Caco-2 (cell line): Measurements from ENCODE around the gene GMPPA. TPM values are rescaled to one million over a fixed set of nuclear protein-coding genes. Genes with fewer than 3 reads are reported as not detected.

Experiments used
- BruUV-seq: library from RNA; stranded (reverse); fragments of 400-500 nt; replicated peaks from 2 replicates; lab custom pipeline; 2021; lab: Mats Ljungman, UMichigan
- CTCF ChIA-PET: fragments of 300-600 bp; sonication (Branson Sonifier 250); formaldehyde crosslinking; loops from one replicate; lab custom pipeline; 2022; ENCODE audit warnings: antibody characterized with exemption; lab: Charles Lee
- POLR2A ChIA-PET: fragments of 300-600 bp; sonication (Branson Sonifier 250); formaldehyde crosslinking; loops from one replicate; lab custom pipeline; 2022; ENCODE audit warnings: antibody characterized with exemption; lab: Charles Lee
- DNase-seq, 2 experiments: peaks; one replicate each; pipeline versions ENCODE4 v3.0.0 to v3.0.0-alpha.2; 2020 to 2022
- H3K27me3 ChIP-seq: replicated peaks from 2 replicates; pipeline ENCODE4 v1.6.0; 2011; ENCODE audit warnings: low read length; ENCODE audit not compliant: control insufficient read depth, insufficient read depth
- H3K36me3 ChIP-seq: 2 replicates; pipeline ENCODE4 v1.5.1; 2011; ENCODE audit warnings: low read length; ENCODE audit not compliant: control insufficient read depth, insufficient read depth
- H3K4me1 ChIP-seq: fragments of 250-450 bp; sonication (Bioruptor Pico); 2 replicates; pipeline ENCODE4 v1.5.1; 2020; ENCODE audit warnings: mild to moderate bottlenecking
- H3K4me3 ChIP-seq: 2 replicates; pipeline ENCODE4 v1.5.1; 2011; ENCODE audit warnings: low read depth, mild to moderate bottlenecking, control low read depth, low read length
- H3K9me3 ChIP-seq: fragments of 250-450 bp; sonication (Bioruptor Pico); 2 replicates; pipeline ENCODE4 v1.5.1; 2020; ENCODE audit warnings: mild to moderate bottlenecking, moderate library complexity
- H3K27ac Mint-ChIP-seq: one replicate; pipeline ENCODE4 v1.8.0; 2022; ENCODE audit warnings: mixed read lengths; ENCODE audit not compliant: unreplicated experiment
- H3K27me3 Mint-ChIP-seq: one replicate; pipeline ENCODE4 v1.8.0; 2022; ENCODE audit warnings: mixed read lengths; ENCODE audit not compliant: insufficient read depth, unreplicated experiment
- H3K36me3 Mint-ChIP-seq: one replicate; pipeline ENCODE4 v1.8.0; 2022; ENCODE audit warnings: mild to moderate bottlenecking, mixed read lengths; ENCODE audit not compliant: insufficient read depth, unreplicated experiment
- H3K4me1 Mint-ChIP-seq: one replicate; pipeline ENCODE4 v1.8.0; 2022; ENCODE audit warnings: low read depth, mixed read lengths; ENCODE audit not compliant: unreplicated experiment
- H3K4me3 Mint-ChIP-seq: one replicate; pipeline ENCODE4 v1.8.0; 2022; ENCODE audit warnings: mild to moderate bottlenecking, moderate library complexity, mixed read lengths; ENCODE audit not compliant: unreplicated experiment
- H3K9me3 Mint-ChIP-seq: one replicate; pipeline ENCODE4 v1.8.0; 2022; ENCODE audit warnings: mixed read lengths; ENCODE audit not compliant: unreplicated experiment
- intact Hi-C: fragments of 100-400 bp; cut with micrococcal nuclease; formaldehyde crosslinking; loops from one replicate; pipeline ENCODE4 v1.10.0; 2022; ENCODE audit not compliant: unreplicated experiment
- total RNA-seq: library from RNA; stranded (reverse); gene quantifications from 2 replicates; pipeline ENCODE4 v1.2.3, GENCODE V29; 2022
- TF ChIP-seq, protein P1 (sequence below), 2 experiments: fragments of 200-600 bp in 1 of 2; IDR thresholded peaks; 1 replicate in 1 of 2; 2 replicates in 1 of 2; pipeline versions ENCODE4 v1.5.1 to v1.8.0; 2011 to 2022; ENCODE audit warnings: antibody characterized with exemption in 1 of 2, control low read depth in 1 of 2, inconsistent platforms in 1 of 2, low read depth in 1 of 2, low read length in 1 of 2, mild to moderate bottlenecking in 1 of 2, moderate library complexity in 1 of 2; ENCODE audit not compliant: insufficient read depth in 1 of 2, severe bottlenecking in 1 of 2, unreplicated experiment in 1 of 2

Gene GMPPA
- total RNA-seq, 1 experiment from 2014 or later = 53.7 TPM

DNA sequence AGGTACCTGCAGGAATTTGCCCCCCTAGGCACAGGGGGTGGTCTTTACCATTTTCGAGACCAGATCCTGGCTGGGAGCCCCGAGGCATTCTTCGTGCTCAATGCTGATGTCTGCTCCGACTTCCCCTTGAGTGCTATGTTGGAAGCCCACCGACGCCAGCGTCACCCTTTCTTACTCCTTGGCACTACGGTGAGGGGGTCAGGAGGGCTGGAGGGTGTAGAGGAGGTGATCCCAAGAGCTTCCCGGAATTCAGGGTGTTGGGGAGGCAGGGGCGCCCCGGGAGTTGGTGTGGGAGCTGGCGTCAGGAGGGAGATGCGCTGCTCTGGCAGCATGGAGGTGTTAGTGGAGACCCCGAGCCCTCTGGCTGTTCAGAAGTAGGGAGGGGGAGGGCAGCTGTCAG is 3.2 kb downstream of the GMPPA start:
- no peak overlapping the region for H3K4me3 ChIP-seq
- DNase-seq = no peak
- TF ChIP-seq, protein P1, sequence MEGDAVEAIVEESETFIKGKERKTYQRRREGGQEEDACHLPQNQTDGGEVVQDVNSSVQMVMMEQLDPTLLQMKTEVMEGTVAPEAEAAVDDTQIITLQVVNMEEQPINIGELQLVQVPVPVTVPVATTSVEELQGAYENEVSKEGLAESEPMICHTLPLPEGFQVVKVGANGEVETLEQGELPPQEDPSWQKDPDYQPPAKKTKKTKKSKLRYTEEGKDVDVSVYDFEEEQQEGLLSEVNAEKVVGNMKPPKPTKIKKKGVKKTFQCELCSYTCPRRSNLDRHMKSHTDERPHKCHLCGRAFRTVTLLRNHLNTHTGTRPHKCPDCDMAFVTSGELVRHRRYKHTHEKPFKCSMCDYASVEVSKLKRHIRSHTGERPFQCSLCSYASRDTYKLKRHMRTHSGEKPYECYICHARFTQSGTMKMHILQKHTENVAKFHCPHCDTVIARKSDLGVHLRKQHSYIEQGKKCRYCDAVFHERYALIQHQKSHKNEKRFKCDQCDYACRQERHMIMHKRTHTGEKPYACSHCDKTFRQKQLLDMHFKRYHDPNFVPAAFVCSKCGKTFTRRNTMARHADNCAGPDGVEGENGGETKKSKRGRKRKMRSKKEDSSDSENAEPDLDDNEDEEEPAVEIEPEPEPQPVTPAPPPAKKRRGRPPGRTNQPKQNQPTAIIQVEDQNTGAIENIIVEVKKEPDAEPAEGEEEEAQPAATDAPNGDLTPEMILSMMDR (IDR thresholded peaks at IDR 0.05; ENCODE audit: insufficient read depth in 1 of 2, low read depth in 1 of 2, low read length in 1 of 2, severe bottlenecking in 1 of 2, unreplicated experiment in 1 of 2) = no peak
- H3K9me3 ChIP-seq = no peaks in the 10 kb centered on the region
- CTCF ChIA-PET = no interaction called here
- peaks cover 11% of the 10 kb centered on the region for H3K36me3 Mint-ChIP-seq
- no peaks in the 10 kb centered on the region; the same call in 1 of the 2 replicates for H3K36me3 ChIP-seq
- POLR2A ChIA-PET = no interaction called here
- intact Hi-C loops = no loop called here
- no peak overlapping the region for H3K4me3 Mint-ChIP-seq
- peaks cover 14% of the 10 kb centered on the region; the same call in 1 of the 2 replicates for H3K4me1 ChIP-seq
- no peaks in the 10 kb centered on the region for H3K27me3 Mint-ChIP-seq
- H3K27me3 ChIP-seq = no peaks in the 10 kb centered on the region
- no peak overlapping the region for H3K27ac Mint-ChIP-seq
- peaks cover 16% of the 10 kb centered on the region for H3K4me1 Mint-ChIP-seq
- no peaks in the 10 kb centered on the region for H3K9me3 Mint-ChIP-seq
- BruUV-seq = no TSS peak

GRCh38 chr2:219502618-219503017 is 3.9 kb downstream of the GMPPA start:
- Histone ChIP-seq H3K36me3 (no peaks in the 10 kb centered on the region; the same call in 1 of the 2 replicates), H3K27me3 (no peaks in the 10 kb centered on the region), H3K9me3 (no peaks in the 10 kb centered on the region), H3K4me1 (peaks cover 9% of the 10 kb centered on the region; the same call in 1 of the 2 replicates), H3K4me3 (no peak overlapping the region)
- BruUV-seq = no TSS peak
- ChIA-PET POLR2A (no interaction called here), CTCF (no interaction called here)
- no peak for DNase-seq
- TF ChIP-seq, protein P1 (IDR thresholded peaks at IDR 0.05; ENCODE audit: insufficient read depth in 1 of 2, low read depth in 1 of 2, low read length in 1 of 2, severe bottlenecking in 1 of 2, unreplicated experiment in 1 of 2) = no peak
- Mint-ChIP-seq H3K36me3 (peaks cover 11% of the 10 kb centered on the region), H3K4me3 (no peak overlapping the region), H3K27ac (no peak overlapping the region), H3K4me1 (peaks cover 16% of the 10 kb centered on the region), H3K9me3 (no peaks in the 10 kb centered on the region), H3K27me3 (no peaks in the 10 kb centered on the region)
- intact Hi-C loops = no loop called here

- no peak overlapping the region for H3K4me3 ChIP-seq
- CTCF ChIA-PET = interaction anchor here (2.8 kb wide), 1 partner anchor 25 kb away, joined by 14 read pairs; no protein-coding TSS in a partner anchor
- H3K36me3 Mint-ChIP-seq = no peaks in the 10 kb centered on the region
- H3K4me1 ChIP-seq = peaks cover 4% of the 10 kb centered on the region
- H3K36me3 ChIP-seq = no peaks in the 10 kb centered on the region; the same call in 1 of the 2 replicates
- H3K27me3 Mint-ChIP-seq = no peaks in the 10 kb centered on the region
- H3K4me3 Mint-ChIP-seq = no peak overlapping the region
- H3K9me3 Mint-ChIP-seq = no peaks in the 10 kb centered on the region
- TF ChIP-seq, protein P1 (IDR thresholded peaks at IDR 0.05; ENCODE audit: insufficient read depth in 1 of 2, low read depth in 1 of 2, low read length in 1 of 2, severe bottlenecking in 1 of 2, unreplicated experiment in 1 of 2) = no peak
- POLR2A ChIA-PET = no interaction called here
- H3K27me3 ChIP-seq = no peaks in the 10 kb centered on the region
- peaks cover 7% of the 10 kb centered on the region for H3K4me1 Mint-ChIP-seq
- intact Hi-C loops = no loop called here
- no TSS peak for BruUV-seq
- H3K27ac Mint-ChIP-seq = no peak overlapping the region
- no peaks in the 10 kb centered on the region for H3K9me3 ChIP-seq
- no peak for DNase-seq
These were observed 6.9 kb downstream of the GMPPA start for GRCh38 chr2:219505585-219505984.
